RCC 7860 (cell line): ENCODE measurements around the gene TMEM121B.

Experiments used
- DNase-seq: peaks from one replicate; pipeline ENCODE4 v3.0.0-alpha.2; 2015; ENCODE audit warnings: low spot score
- FAIRE-seq: peaks from 2 replicates; lab custom pipeline; 2012; peaks lifted over from hg19 to GRCh38; lab: Jason Lieb, UNC

Gene TMEM121B

GRCh38 chr22:17113600-17113999 is 7.6 kb downstream of the TMEM121B start:
- no peak for FAIRE-seq
- no peak for DNase-seq

- no peak for DNase-seq
These were observed 8.6 kb downstream of the TMEM121B start for GRCh38 chr22:17112491-17113042.

GRCh38 chr22:17110791-17111550 is 10.2 kb downstream of the TMEM121B start:
- DNase-seq, result no peak
- no peak for FAIRE-seq

More at GRCh38 chr22:17112491-17113042, 8.6 kb downstream of the TMEM121B start:
- FAIRE-seq, result no peak

GRCh38 chr22:17109976-17110375 is 11.2 kb downstream of the TMEM121B start:
- no peak for FAIRE-seq

GRCh38 chr22:17109113-17109865 is 11.9 kb downstream of the TMEM121B start:
- FAIRE-seq (no peak), DNase-seq (no peak)

More at GRCh38 chr22:17109976-17110375, 11.2 kb downstream of the TMEM121B start:
- DNase-seq, result no peak

- DNase-seq (no peak), FAIRE-seq (no peak)
These were observed 12.7 kb downstream of the TMEM121B start for GRCh38 chr22:17108256-17109112.

GRCh38 chr22:17107547-17107810 is 13.7 kb downstream of the TMEM121B start:
- DNase-seq (no peak), FAIRE-seq (no peak)

- DNase-seq, result no peak
- no peak for FAIRE-seq
These were observed 14.2 kb downstream of the TMEM121B start for GRCh38 chr22:17106785-17107546.

- no peak for DNase-seq
- FAIRE-seq, result no peak
These were observed 14.9 kb downstream of the TMEM121B start for GRCh38 chr22:17106161-17106784.

- FAIRE-seq, result no peak
- DNase-seq, result no peak
These were observed 15.7 kb downstream of the TMEM121B start for GRCh38 chr22:17105143-17106129.

- FAIRE-seq (no peak), DNase-seq (no peak)
These were observed 16.7 kb downstream of the TMEM121B start for GRCh38 chr22:17104336-17104935.

- DNase-seq, result no peak
- no peak for FAIRE-seq
These were observed 17.8 kb downstream of the TMEM121B start for GRCh38 chr22:17103351-17103750.

GRCh38 chr22:17102297-17102667 is 18.9 kb downstream of the TMEM121B start:
- DNase-seq, result no peak
- FAIRE-seq, result no peak

- FAIRE-seq, result no peak
- no peak for DNase-seq
These were observed 19.5 kb downstream of the TMEM121B start for GRCh38 chr22:17101475-17102296.

GRCh38 chr22:17100621-17101020 is 20.5 kb downstream of the TMEM121B start:
- DNase-seq, result no peak
- no peak for FAIRE-seq

- FAIRE-seq (no peak), DNase-seq (no peak)
These were observed 22.8 kb downstream of the TMEM121B start for GRCh38 chr22:17098379-17098819.

- DNase-seq (no peak), FAIRE-seq (no peak)
These were observed 23.5 kb downstream of the TMEM121B start for GRCh38 chr22:17097701-17098100.
